HUES6 (cell line): ENCODE results near the gene ALPL.

Experiments
- H3K27ac ChIP-seq: 2 replicates; pipeline ENCODE4 v1.7.0; 2013; ENCODE audit warnings: low read depth, mild to moderate bottlenecking, low read length, inconsistent platforms
- H3K27me3 ChIP-seq: 2 replicates; pipeline ENCODE4 v1.6.1; 2013; ENCODE audit warnings: low read length; ENCODE audit not compliant: control insufficient read depth, insufficient read depth
- H3K36me3 ChIP-seq: 2 replicates; pipeline ENCODE4 v1.6.1; 2013; ENCODE audit warnings: low read length; ENCODE audit not compliant: control insufficient read depth, insufficient read depth
- H3K4me1 ChIP-seq: 2 replicates; pipeline ENCODE4 v1.6.1; 2013; ENCODE audit warnings: low read length; ENCODE audit not compliant: control insufficient read depth, insufficient read depth
- H3K4me3 ChIP-seq: 2 replicates; pipeline ENCODE4 v1.5.1; 2013; ENCODE audit warnings: low read depth, low read length
- H3K9ac ChIP-seq: one replicate; pipeline ENCODE4 v1.6.1; 2013; ENCODE audit warnings: mild to moderate bottlenecking, low read length
- H3K9me3 ChIP-seq: 2 replicates; pipeline ENCODE4 v1.6.1; 2013; ENCODE audit warnings: low read depth, low read length; ENCODE audit not compliant: control insufficient read depth, insufficient read depth

The ALPL gene

GRCh38 chr1:21507511-21508270, 1.5 kb upstream of the ALPL start:
- Histone ChIP-seq H3K9ac (no peak overlapping the region), H3K4me3 (no peak overlapping the region), H3K9me3 (no peaks in the 10 kb centered on the region), H3K27ac (no peak overlapping the region), H3K36me3 (no peaks in the 10 kb centered on the region), H3K4me1 (peaks cover 25% of the 10 kb centered on the region), H3K27me3 (peaks cover 11% of the 10 kb centered on the region)

GRCh38 chr1:21508580-21509350, 458 bp upstream of the ALPL start:
- Histone ChIP-seq H3K9ac (peak overlapping the region; percentile 7), H3K4me3 (peak overlapping the region; percentile 50), H3K36me3 (no peaks in the 10 kb centered on the region), H3K4me1 (peaks cover 25% of the 10 kb centered on the region), H3K9me3 (no peaks in the 10 kb centered on the region), H3K27me3 (peaks cover 11% of the 10 kb centered on the region), H3K27ac (no peak overlapping the region)

- Histone ChIP-seq H3K27ac (no peak overlapping the region), H3K9ac (peak overlapping the region; percentile 48), H3K36me3 (no peaks in the 10 kb centered on the region), H3K27me3 (peaks cover 11% of the 10 kb centered on the region), H3K4me3 (peak overlapping the region; percentile 78), H3K4me1 (peaks cover 25% of the 10 kb centered on the region), H3K9me3 (no peaks in the 10 kb centered on the region)
Measured at GRCh38 chr1:21510113-21510493, 880 bp downstream of the ALPL start.

GRCh38 chr1:21510885-21511578, 1.8 kb downstream of the ALPL start:
- H3K36me3 ChIP-seq: no peaks in the 10 kb centered on the region
- H3K4me3 ChIP-seq: peak overlapping the region; percentile 78
- H3K9ac ChIP-seq: no peak overlapping the region
- H3K4me1 ChIP-seq: peaks cover 25% of the 10 kb centered on the region
- H3K27me3 ChIP-seq: peaks cover 11% of the 10 kb centered on the region
- no peaks in the 10 kb centered on the region for H3K9me3 ChIP-seq
- H3K27ac ChIP-seq: no peak overlapping the region

GRCh38 chr1:21511579-21512522, 2.6 kb downstream of the ALPL start:
- H3K4me1 ChIP-seq: peaks cover 28% of the 10 kb centered on the region
- H3K9me3 ChIP-seq: no peaks in the 10 kb centered on the region
- H3K36me3 ChIP-seq: no peaks in the 10 kb centered on the region
- no peak overlapping the region for H3K4me3 ChIP-seq
- no peak overlapping the region for H3K9ac ChIP-seq
- H3K27ac ChIP-seq: no peak overlapping the region
- H3K27me3 ChIP-seq: peaks cover 11% of the 10 kb centered on the region

GRCh38 chr1:21514245-21514644, 5.0 kb downstream of the ALPL start:
- Histone ChIP-seq H3K27me3 (no peaks in the 10 kb centered on the region), H3K9ac (no peak overlapping the region), H3K4me3 (no peak overlapping the region), H3K4me1 (peaks cover 43% of the 10 kb centered on the region), H3K27ac (no peak overlapping the region), H3K36me3 (no peaks in the 10 kb centered on the region), H3K9me3 (no peaks in the 10 kb centered on the region)

- Histone ChIP-seq H3K9ac (no peak overlapping the region), H3K4me1 (peaks cover 39% of the 10 kb centered on the region), H3K4me3 (no peak overlapping the region), H3K27ac (no peak overlapping the region), H3K9me3 (no peaks in the 10 kb centered on the region), H3K36me3 (no peaks in the 10 kb centered on the region), H3K27me3 (no peaks in the 10 kb centered on the region)
Measured at GRCh38 chr1:21517161-21517589, 8.0 kb downstream of the ALPL start.

- Histone ChIP-seq H3K9ac (no peak overlapping the region), H3K4me3 (no peak overlapping the region), H3K27me3 (no peaks in the 10 kb centered on the region), H3K4me1 (peaks cover 39% of the 10 kb centered on the region), H3K36me3 (no peaks in the 10 kb centered on the region), H3K27ac (no peak overlapping the region), H3K9me3 (no peaks in the 10 kb centered on the region)
Measured at GRCh38 chr1:21517660-21518480, 8.6 kb downstream of the ALPL start.

GRCh38 chr1:21518774-21519455, 9.7 kb downstream of the ALPL start:
- Histone ChIP-seq H3K27me3 (no peaks in the 10 kb centered on the region), H3K27ac (peak overlapping the region; percentile 47; the same call in 1 of the 2 replicates), H3K4me3 (no peak overlapping the region), H3K9ac (no peak overlapping the region), H3K36me3 (no peaks in the 10 kb centered on the region), H3K9me3 (no peaks in the 10 kb centered on the region), H3K4me1 (peaks cover 39% of the 10 kb centered on the region)
